NCI-H1092 (cell line): ENCODE data around the gene PLXND1.

Experiments
- DNase-seq: peaks from one replicate; lab custom pipeline; 2025; lab: John Stamatoyannopoulos, UW

PLXND1 gene

GRCh38 chr3:129561619-129562248 lies 44.7 kb downstream of the PLXND1 start:
- DNase-seq, result no peak

GRCh38 chr3:129560911-129561594 lies 45.4 kb downstream of the PLXND1 start:
- peak; percentile 18 for DNase-seq

- DNase-seq, result no peak
These were observed 46.1 kb downstream of the PLXND1 start for GRCh38 chr3:129560269-129560787.

GRCh38 chr3:129559565-129560079 lies 46.9 kb downstream of the PLXND1 start:
- DNase-seq, result no peak

- no peak for DNase-seq
These were observed 47.5 kb downstream of the PLXND1 start for GRCh38 chr3:129558772-129559564.

- DNase-seq, result no peak
These were observed 48.2 kb downstream of the PLXND1 start for GRCh38 chr3:129558081-129558771.

- no peak for DNase-seq
These were observed 49.0 kb downstream of the PLXND1 start for GRCh38 chr3:129557548-129557894.

- no peak for DNase-seq
These were observed 49.5 kb downstream of the PLXND1 start for GRCh38 chr3:129556890-129557547.

- no peak for DNase-seq
These were observed 50.1 kb downstream of the PLXND1 start for GRCh38 chr3:129556358-129556695.

GRCh38 chr3:129555616-129556357 lies 50.7 kb downstream of the PLXND1 start:
- no peak for DNase-seq

GRCh38 chr3:129555153-129555550 lies 51.3 kb downstream of the PLXND1 start:
- DNase-seq, result peak; percentile 21

GRCh38 chr3:129554356-129555152 lies 51.9 kb downstream of the PLXND1 start:
- no peak for DNase-seq

- no peak for DNase-seq
These were observed 52.8 kb downstream of the PLXND1 start for GRCh38 chr3:129553719-129554118.

GRCh38 chr3:129553171-129553570 lies 53.3 kb downstream of the PLXND1 start:
- no peak for DNase-seq

GRCh38 chr3:129552287-129553050 lies 54.0 kb downstream of the PLXND1 start:
- DNase-seq, result no peak

- peak; percentile 3 for DNase-seq
These were observed 56.7 kb downstream of the PLXND1 start for GRCh38 chr3:129549805-129550204.

GRCh38 chr3:129549006-129549800 lies 57.3 kb downstream of the PLXND1 start:
- no peak for DNase-seq
